ENCODE data around the gene PODXL2.

PODXL2 gene

DNA sequence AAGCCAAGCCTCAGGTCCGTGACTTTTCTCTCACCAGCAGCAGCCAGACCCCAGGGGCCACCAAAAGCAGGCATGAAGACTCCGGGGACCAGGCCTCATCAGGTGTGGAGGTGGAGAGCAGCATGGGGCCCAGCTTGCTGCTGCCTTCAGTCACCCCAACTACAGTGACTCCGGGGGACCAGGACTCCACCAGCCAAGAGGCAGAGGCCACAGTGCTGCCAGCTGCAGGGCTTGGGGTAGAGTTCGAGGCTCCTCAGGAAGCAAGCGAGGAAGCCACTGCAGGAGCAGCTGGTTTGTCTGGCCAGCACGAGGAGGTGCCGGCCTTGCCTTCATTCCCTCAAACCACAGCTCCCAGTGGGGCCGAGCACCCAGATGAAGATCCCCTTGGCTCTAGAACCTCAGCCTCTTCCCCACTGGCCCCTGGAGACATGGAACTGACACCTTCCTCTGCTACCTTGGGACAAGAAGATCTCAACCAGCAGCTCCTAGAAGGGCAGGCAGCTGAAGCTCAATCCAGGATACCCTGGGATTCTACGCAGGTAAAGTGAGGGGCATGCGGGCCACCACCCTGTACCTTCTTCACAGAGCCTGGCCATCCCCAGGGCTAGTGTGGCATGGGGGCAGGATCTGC, 31.8 kb downstream of the PODXL2 start:
- no peak for DNase-seq

DNA sequence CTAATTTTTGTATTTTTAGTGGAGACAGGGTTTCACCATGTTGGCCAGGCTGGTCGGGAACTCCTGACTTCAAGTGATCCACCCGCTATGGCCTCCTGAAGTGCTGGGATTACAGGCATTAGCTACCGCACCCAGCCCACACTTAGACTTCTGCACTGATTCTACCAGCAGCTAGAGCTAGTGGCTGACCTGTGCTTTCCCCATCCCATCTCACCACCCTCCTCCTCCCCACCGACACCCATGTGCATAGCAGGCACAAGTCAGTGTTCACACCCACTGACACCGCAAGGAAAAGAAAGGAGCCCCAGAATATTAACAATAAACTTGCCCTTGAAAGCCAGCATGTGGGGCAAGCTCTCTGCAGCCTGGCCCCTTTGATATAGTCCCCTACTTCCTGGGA, 32.6 kb downstream of the PODXL2 start:
- DNase-seq = no peak

DNA sequence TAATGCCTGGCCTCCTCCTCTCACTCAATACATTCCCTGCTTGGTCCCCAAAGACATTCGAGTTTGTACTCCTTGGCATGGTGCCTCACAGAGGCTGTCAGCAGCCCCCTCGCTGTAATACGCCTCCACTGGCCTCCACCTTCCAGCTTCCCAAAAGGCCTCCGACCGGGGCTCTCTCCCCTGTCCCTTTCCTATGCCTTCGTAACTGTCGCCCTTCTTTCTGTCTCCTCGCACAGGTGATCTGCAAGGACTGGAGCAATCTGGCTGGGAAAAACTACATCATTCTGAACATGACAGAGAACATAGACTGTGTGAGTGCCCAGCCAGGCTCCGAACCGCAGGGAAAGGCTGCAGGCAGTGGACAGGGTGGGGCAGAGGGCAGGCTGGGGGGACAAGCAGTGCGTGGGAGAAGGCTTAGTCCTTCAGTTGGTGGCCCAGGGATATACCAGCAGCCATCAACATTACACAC, 33.0 kb downstream of the PODXL2 start:
- no peak for DNase-seq

DNA sequence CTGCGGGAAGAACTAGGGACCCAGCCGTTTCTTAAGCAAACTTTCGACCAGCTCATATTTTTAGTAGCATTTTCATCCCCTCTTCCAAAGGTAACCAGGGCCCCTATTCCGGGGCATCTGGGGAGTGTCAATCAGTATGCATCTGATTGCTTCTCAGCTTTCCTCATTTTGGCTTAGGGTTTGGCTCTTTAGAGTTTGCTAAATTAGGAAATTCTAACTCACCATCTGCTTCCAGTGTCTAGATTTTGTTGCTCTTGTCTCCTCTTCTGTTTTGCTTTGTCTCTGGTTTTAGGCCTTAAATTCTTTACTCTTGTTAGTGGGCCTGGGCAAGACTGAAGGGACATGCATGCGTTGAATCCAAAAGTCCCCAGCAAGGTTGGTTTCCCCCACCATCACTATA, 34.2 kb downstream of the PODXL2 start:
- no peak for DNase-seq

DNA sequence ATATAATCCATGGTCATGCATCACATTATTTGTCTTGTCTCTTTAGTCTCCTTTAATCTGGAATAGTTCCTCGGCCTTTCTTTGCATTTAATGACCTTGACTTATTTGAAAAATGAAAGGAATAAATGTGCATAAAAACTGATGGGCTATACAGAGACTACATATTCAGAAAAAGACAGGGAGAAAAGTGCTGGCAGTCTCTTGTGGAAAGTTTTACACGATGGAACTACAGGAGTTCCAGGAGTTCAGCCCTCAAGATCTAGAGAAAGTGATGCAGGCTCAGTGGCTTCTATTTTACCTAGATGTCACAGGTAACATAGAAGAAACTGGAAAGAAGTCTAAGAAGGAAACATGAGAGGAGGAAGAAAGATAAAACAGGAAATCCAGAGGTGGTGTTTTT, 36.2 kb downstream of the PODXL2 start:
- no peak for DNase-seq

DNA sequence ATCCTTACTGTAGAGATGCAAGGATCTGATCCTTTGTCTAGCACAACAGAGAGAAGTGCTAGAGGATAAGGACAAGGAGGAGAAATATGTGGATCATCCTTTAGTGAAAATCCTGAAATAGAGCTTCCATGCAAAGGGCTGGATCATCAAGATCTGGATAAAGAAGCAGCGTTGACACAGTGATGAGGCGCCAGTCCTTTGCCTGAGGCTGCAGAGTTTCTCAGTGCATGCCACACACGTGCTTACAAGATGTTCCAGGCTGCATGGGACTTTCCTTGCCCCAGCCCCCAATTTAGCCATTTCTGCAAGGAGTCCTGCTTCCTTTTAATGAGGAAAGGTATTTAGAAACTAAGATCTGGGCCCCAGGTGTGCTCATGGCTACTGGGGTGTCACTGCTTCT, 36.6 kb downstream of the PODXL2 start:
- no peak for DNase-seq

DNA sequence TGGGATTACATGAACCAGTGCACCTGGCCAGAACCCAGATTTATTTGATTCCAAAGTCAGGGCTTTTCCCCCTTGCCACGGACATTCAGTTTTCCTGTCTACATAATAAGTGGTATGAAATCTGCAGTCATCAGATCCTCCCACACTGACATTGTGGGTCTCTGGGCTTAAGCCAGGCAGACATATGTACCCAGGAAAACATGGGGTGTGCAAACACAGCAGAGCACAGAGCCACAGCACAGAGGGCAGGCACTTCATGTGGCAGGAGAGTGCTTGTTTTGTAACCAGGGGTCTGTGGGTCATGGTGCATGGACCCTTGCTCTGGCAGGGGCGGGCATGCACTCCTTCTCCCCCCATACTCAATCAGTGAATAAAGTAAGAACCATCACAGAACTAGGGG, 37.7 kb downstream of the PODXL2 start:
- no peak for DNase-seq

DNA sequence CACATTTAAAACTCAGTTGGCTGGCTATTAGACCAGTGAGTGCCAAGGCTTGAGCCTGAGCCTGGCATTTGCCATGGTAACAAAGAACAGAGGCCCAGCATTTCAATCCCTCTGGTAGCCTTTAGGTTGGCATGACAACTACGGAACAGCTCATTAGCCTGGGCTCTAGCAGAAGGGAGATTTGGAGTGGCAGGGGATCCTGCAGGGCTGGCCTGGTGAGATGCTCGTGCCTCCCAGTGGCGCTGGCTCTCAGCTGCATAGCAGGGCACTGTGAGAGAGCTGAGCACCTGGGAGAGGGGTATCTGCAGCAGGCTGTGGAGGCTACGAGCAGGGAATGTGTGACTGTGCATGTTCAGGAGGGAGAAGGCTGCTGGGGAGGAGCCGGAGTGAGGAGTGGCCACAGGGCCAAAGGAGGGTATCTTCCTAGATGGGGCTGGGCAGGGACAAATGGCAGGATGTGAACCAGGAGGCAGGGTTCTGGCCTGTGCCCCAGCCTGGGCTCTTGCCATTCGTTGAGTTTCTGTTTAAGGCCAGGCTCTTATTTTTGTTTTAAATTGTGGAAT, 38.2 kb downstream of the PODXL2 start:
- DNase-seq = no peak

DNA sequence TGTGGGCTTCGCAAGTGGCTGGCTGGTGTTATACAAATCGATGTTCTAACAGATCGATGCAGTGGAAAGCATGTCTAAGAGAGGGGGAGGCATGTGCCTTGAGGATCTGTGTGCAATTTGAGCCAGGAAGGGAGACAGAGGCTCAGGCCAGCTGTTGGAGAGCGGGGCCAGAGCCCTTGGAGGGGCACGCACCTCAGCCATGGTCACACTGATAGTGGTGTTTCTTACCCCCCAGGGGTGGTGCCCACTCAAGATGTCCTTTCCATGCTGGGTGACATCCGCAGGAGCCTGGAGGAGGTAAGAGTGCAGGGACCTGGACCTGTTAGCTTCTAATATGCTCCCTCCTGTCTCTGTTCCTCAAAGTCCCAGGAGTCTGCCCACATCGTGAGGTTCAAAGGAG, 39.9 kb downstream of the PODXL2 start:
- no peak for DNase-seq

DNA sequence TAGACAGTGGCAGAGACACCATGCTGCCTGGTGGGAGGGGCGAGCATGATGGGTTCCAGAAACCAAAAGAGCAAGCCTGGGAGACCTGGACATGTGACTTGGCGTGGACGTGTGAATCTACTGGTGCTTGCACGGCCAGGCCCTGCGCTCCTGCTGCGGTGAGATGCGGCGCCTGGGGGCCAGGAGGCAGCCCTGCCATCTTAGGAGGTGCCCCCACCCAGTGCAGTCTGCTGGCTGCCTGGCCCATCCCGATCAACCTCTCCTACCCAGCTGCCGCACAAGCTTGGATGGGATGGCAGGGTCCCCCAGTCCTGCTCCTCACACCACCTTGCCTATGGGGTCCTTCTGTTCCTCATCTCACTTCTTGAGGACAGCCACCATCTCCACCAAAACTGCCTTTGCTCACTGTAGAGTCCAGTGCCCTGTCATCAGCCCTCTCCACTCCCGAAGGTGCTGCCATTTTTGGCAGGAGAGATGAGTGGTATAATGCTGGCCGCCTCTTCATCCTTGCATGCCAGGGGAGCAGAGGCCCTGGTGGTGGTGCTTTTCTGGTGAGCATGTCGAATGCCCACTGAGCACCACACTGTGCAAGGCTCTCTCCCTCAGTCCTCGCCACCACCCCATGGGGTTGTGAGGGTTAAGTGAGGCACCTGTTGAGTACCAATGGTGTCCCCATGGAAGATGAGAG, 40.7 kb downstream of the PODXL2 start:
- no peak for DNase-seq

DNA sequence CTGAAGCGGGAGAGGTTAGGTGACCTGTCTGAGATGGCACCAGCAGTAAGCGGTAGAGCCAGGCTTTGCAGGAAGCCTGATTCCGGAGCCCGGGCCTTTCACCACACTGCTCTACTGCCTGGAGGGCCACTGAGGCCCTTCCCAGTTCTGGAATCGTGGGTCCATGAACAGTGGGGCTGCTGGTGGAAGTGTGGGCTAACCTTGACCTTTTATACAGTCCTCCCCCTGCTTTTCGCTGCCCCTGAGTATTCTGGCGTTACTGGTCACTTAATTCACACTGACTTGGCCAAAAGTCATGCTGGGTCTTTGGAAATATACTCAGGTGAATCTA, 41.2 kb downstream of the PODXL2 start:
- DNase-seq = no peak

DNA sequence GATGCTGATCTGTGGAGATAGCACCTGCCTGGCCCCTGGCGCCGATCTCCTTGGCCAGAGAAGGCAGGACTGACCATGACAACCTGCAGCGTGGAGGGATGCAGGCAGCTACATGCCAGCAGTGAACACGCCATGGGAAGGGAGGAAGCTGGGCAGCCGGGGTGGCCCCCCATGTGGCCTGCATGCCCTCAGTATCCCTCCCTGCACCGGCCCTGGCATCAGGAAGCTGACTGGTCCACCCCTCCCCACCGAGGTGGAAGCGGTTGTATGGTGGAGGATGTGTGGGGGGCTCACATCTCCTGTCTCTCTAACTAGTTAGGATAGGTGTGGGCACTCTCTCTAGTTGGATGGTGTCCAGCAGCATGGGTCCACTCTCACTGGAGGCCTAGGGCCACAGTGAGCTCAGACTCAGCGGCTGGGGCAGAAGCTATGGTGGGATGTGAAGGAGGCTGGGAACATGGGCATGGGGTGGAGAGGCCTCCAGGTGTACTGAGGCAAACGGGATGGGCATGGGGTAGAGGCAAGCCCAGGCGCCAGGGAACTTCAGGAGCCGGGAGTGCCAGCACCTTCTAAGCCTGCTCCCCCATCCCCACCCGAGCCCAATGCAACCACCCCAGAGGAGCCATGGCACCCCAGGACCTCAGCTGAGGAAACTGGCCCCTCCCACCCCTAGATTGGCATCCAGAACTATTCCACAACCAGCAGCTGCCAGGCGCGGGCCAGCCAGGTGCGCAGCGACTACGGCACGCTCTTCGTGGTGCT, 42.0 kb downstream of the PODXL2 start:
- DNase-seq = no peak

DNA sequence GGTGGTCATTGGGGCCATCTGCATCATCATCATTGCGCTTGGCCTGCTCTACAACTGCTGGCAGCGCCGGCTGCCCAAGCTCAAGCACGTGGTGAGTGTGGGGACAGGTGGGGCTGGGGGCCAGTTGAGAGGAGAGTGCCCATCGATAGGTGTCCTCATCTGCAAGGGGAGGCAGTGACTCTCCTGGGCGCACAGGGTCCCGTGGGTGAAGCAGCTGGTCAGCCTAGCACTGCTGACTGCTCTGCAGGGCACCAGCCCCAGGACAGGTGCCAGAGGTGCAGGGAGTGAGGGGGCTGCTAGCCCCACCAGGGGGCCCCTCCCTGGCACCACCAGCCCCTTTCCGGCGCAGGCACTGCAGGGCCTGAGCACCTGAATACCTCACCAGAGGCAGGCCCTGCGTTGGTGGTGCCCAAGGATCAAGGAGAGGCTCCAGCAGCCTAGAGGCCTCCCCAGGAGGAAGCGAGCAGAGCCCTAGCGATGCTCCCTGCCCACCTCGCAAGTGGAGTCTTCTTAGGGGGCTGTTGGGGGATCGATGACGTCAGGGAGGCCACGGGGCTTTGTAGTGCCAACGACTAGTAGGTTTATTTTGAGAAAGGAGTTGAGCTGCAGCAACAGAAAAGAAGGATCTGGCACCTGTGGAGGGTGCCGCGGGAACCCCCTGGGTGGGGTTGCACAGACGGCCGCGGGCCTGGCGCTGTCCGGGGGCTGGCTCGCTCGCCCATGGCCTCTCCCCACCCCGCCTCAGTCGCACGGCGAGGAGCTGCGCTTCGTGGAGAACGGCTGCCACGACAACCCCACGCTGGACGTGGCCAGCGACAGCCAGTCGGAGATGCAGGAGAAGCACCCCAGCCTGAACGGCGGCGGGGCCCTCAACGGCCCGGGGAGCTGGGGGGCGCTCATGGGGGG, 42.8 kb downstream of the PODXL2 start:
- no peak for DNase-seq

DNA sequence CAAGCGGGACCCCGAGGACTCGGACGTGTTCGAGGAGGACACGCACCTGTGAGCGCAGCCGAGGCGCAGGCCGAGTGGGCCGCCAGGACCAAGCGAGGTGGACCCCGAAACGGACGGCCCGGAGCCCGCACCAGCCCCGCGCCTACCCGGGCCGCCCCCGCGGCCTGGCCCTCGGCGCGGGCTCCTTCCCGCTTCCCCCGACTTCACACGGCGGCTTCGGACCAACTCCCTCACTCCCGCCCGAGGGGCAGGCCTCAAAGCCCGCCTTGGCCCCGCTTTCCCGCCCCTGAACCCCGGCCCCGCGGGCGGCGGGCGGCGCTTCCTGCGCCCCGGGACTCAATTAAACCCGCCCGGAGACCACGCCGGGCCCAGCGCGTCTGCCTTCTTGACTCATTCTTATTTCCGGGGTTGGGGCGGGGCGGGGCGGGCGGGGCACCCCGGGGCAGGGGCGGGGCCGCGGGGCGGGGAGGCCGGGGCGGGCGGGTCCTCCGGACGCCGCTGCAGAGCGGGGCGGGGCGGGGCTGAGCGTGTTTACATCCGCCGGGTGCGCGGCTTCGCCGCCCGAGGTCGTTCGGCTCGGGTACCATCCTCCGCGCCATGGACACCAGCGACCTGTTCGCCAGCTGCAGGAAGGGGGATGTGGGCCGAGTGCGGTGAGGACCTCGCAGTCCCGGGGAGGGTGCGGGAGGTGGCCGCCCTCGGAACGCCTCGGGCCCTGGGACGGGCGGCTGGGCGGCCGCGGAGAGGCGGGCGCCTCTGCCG, 43.6 kb downstream of the PODXL2 start, which contains the start of gene ABTB1:
Gene ABTB1, plus strand, starts transcription at position 524 of the 762 bp plus-strand sequence. Its CDS starts 74 bp downstream, at position 598.
- peak; percentile 89 for DNase-seq

DNA sequence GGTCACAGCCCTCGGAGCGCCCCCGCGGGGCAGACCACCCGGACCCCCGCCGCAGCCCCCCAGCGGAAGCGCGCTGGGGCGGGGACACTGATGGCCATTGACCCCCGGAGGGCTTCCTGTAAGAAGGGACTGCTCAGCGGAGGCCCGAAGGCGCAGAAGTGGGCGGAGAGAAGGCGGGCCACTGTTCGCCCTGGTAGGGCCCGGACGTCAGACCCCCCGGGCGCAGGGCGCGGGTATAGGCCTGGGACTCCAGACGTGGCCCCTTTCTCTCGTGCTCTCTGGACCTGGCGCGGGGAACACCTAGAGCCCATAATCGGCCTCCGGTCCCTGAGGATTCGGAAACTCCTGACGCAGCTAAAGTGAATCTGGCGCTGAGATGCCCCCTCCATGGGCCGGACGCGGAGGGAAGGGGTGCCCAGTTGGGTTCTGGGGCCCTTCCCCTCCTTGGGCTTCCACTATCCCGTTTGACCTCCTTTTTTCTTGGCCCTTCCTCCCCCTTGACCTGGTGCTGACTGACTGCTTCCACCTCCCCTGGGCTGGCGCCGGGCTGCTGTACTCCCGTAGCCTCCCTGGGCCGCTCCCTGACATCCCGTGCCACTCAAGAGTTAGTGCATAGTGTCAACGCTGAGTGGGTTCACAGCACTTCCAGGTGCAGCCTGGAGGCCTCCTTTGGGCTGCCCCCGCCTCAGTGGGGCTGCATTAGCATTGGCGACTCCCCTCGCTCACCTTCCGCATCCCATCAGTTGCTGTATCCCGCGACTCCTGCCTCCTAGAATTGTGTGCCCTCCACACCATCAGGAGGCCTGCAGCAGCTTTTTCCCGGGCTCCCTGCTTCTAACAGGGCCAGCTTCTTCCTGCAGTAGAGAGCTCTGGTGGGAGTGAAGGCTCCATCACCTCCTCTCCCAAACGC, 44.5 kb downstream of the PODXL2 start:
- DNase-seq = peak; percentile 29

DNA sequence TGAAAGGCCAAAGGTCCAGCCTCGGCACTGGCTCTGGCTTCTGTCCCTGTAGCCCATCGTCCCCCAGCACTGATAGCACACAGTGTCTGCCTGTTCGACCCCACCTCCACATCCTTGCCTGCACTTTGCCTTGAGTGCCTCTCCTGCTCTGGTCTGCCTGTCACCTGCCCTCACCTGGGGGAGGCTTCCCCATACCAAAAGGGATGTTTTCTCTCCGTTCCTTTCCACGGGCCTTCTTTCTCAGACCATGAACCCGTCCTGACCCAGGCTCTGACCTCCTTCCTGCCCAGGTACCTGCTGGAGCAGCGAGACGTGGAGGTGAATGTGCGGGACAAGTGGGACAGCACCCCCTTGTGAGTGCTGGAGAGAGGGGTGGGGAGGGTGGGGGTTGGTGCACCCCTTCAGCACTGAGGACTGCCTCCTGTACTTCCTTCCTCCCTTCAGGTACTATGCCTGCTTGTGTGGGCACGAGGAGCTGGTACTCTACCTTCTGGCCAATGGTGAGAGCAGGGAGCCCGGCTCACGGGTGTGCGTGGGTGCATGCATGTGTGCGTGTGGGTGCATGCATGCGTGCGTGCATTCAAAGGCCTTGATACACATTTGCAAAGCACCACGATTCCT, 45.2 kb downstream of the PODXL2 start:
- DNase-seq = no peak

DNA sequence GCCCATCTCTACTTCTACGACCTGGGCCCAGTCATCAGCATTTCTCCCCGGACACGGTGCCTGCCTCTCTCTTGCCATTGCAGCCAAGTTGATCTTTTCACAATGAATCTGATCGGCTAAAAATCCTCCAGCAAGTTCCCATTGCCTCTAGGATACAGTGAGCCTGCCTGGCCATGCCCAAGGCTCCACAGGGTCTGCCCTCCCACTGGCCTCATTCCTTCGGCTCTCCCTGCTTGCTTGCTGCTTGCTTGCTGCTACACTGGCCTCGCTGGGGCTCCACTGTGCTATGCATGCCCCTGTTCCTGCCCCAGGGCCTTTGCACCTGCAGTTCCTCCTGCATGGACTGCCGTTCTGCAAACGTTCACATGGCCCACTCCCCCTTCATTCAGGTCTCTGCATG, 45.8 kb downstream of the PODXL2 start:
- no peak for DNase-seq

DNA sequence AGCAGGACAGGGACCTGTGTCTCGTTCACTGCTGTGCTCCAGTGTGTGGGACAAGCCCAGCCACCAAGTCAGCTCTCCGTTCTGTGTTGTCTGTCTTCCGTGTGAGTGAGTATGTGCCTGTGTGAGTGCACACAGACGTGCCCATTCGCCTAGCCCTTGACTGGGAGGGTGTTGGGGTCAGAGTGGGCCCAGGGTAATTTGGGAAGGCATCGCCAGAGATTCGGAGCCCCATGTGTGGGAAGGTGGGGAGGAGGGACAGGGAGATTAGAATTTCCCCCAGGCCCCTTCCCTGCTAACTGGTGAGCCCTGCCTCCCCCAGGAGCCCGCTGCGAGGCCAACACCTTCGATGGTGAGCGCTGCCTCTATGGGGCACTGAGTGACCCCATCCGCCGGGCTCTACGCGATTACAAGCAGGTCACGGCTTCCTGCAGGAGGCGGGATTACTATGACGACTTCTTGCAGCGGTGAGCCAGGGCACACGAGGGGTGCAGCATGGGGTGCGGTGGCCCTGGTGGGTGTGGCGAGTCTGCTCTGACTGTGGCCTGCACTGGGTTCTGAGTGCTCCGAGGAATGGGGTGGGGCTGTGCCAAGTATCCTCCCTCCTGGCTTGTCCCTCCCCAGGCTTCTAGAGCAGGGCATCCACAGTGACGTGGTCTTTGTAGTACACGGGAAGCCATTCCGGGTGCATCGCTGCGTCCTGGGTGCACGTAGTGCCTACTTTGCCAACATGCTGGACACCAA, 46.8 kb downstream of the PODXL2 start:
- DNase-seq = no peak

DNA sequence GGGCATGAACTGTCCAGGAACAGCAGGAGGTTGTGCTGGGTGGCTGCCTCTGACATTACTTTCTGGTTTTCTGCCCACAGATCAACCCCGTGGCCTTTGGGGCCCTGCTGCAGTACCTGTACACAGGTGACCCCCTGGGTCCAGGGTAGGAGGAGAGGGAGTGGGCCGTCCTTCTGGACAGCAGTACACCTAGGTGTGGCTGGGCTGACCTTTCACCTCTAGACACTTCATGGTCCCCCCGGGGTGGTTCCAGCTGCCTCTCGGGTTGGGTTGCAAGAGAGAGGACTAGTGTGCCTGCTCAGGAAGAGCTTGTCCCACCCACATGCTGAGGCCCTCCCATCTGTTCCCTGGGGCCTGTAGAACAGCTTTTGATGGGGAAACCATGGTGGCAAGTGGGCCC, 47.5 kb downstream of the PODXL2 start:
- peak; percentile 17 for DNase-seq

DNA sequence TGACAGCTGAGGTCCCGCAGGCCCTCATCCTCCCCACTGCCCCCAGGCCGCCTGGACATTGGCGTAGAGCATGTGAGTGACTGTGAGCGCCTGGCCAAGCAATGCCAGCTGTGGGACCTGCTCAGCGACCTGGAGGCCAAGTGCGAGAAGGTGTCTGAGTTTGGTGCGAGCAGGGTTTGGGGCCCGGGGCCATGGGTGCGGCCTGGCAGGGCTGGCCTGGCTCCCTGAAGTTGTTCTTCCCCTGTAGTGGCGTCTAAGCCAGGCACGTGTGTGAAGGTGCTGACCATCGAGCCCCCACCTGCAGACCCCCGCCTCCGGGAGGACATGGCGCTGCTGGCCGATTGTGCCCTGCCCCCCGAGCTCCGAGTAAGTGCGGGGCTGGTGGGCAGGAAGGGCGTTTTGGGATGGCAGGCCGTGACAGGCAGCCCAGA, 48.0 kb downstream of the PODXL2 start:
- no peak for DNase-seq
